Astrocyte of the hippocampus (primary cell): ENCODE measurements around the gene GGCT.
A peak's percentile ranks its signal among the peaks of the same experiment; 100 is the strongest.

ENCODE experiments used
- DNase-seq: peaks from one replicate; pipeline ENCODE4 v3.0.0; 2011; ENCODE audit warnings: low read depth, low spot score

GGCT gene

DNA sequence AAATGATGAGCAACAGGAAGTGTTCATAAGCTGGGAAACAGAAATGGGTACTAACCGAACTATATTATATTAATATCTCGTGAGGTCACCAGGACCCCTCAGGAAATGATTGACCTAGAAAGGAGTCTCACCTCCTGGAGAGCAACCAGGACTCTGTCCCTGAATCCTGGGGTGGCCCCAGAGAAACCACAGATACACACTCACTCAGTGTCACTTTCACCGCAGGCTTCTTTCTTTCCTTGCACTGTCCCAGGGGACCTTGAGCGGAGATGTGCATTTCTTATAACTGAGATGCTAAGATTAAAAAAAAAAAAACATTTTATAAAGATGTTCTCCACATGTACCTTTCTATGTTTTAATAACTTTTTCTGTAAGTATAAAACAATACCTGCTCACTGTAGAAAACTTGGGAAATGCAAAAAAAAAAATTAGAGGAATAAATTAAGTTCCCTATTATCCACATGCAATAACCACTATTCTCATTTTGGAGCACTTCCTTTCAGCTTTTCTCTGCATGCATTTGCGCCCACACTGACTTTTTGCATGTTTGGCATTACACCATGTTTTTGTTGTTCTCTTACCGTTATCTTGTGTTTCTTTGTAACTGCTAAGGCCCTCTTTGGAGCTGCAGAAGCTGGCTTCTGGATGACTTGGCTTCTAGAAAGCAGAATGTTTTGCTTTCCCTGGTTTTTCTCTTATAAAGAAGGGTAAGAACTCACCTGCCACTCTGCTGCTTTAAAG is 41.1 kb downstream of the GGCT start:
- DNase-seq: no peak

DNA sequence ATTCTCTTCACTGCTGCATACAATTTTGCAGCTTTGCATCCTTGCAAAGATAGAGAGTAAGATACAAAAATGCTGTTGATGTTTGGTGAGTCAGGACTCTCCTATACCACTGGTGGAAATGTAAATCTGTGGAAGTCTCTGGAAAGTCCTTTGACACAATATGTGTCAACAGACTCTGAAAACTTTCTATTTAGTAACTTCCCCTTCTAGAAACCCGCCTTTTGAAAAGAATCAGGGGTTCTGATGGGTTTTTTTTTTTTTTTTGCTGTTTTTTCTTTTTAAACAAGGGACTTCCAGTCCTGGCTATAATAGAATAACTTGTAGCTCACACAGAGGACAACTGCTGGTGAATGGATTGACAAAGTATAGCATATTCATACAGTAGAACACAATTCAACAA is 42.5 kb downstream of the GGCT start:
- no peak for DNase-seq

DNA sequence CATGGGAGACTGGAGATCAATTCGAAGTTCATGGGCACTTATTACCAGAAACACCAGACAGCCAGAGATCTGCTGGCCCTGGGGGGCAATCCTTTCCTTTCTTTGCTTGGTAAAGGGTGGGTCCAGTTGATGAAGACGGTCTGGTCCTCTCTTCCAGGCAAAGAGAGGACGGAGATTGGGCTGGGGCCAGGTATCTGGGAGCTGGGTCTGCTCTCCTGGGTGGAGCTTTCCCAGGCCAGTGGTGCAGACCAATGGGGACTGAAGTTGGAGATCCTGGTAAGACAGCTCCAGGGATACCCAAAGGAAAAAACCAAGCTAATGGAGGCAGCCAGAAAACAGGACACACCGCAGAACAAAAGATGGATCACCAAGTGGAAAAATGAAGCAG is 44.4 kb downstream of the GGCT start:
- DNase-seq: no peak

DNA sequence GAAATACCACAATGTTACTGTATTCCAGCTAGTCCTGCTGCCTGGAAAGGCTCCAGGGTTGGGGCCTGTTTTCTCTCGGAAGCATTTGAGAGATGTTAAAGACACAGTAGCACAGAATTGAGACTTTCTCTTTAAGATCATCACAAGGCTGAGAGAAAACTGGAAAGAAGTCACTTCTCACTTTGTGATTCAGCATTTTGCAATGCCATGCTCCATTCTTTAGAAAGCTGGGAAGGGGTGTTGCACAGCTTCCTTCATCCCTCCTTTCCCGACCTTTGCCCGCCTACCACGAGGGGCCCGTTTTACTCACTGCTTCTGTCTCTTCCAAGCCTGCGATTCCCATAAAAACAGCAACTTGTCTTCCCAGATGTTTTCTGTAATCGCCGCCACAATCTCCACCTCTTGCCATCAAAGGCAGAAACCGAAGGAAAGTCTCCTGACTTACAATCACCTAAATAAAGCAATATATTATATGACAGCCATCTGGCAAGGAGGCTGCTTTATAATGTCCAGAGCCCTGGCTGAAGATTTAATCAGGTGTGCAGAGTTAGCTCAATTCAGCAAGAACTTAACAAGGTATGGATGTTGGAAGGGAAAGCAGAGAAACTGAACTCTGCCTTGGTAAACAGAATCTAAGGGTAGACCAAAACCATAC is 44.9 kb downstream of the GGCT start:
- DNase-seq: peak; percentile 85

DNA sequence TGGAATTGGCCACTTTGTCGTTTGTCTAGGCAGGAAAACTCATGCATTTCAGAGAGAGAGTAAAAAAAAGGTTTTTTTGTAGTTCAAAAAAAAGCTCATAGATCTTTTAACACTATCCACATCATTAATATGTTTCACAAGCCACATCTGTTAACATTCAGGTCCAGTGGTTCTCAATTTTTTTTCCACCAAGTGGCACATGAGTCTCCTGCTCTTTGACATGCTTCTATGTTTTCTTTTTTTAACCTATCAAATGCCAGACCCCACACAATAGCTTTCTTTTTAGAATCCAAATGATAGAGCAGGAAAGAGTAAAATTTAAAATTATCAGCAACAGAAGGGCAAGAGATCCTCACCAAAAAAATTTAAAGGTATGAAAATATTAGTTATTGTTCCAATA is 46.3 kb downstream of the GGCT start:
- no peak for DNase-seq

DNA sequence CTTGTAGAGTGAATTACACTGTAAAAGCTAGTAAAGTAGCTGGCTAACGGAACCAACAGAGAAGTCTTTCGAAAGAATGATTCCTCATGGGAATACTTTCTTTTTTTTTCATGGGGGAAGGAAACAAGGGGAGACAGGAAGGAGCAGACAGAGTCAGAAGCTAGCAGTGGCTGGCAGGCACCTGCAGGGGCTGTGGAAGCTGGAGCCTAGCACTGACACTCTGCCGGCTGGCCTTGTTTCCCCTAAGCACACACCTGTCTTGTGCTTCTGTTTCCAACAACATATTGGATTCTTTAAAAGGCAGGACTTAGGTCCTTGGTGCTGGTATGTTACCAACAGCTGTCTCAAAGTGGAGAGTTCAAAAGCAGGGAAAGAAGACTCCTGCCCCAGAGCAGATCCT is 50.7 kb downstream of the GGCT start:
- no peak for DNase-seq

DNA sequence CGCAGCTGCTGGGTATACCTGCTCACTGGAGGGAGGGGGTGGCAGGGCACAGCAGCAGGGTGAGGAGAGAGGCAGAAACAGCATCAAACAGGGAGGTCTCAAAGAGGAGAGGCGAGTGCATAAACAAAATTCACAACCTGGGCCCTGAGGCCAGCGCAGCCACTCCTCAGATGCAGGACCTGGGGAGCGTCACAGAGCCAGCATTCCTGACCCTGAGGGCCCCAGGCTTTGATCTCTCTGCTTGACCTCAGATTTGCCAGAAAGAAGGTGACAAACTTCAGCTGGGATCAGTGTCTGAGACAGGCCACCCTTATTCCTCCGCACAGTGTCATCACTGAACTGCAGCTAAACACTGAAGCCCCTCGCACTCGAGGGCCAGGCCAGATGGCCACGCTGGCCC is 51.6 kb downstream of the GGCT start:
- no peak for DNase-seq

DNA sequence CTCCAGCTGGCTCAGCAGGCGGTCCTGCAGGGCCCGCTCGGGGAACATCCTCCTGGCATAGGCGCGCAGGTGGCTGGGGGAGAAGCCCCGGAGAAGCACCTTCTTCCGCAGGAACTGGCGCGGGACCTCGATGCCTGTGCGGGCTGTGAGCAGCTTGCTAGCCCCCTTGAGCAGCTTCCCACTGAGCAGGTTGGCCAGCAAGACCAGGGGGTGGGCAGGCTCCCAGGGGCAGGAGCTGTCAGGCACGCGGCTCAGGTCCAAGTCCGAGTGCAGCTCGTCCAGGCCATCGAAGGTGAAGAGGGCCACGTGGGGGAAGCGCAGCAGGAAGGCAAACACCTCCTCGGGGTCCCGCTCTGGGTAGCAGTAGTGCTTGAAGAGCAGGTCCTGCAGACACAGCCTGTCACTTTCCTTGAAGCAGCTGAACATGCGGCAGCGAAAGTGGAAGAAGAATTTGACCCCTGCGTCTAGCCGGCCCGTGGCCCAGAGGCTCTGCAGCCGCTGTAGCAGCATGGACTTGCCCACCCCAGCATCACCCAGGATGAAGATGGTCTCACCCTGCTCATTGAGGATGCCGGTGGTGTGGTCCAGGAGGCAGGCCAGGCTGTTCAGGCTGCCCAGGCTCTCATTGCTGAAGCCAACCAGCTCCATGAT is 52.2 kb downstream of the GGCT start:
- no peak for DNase-seq

DNA sequence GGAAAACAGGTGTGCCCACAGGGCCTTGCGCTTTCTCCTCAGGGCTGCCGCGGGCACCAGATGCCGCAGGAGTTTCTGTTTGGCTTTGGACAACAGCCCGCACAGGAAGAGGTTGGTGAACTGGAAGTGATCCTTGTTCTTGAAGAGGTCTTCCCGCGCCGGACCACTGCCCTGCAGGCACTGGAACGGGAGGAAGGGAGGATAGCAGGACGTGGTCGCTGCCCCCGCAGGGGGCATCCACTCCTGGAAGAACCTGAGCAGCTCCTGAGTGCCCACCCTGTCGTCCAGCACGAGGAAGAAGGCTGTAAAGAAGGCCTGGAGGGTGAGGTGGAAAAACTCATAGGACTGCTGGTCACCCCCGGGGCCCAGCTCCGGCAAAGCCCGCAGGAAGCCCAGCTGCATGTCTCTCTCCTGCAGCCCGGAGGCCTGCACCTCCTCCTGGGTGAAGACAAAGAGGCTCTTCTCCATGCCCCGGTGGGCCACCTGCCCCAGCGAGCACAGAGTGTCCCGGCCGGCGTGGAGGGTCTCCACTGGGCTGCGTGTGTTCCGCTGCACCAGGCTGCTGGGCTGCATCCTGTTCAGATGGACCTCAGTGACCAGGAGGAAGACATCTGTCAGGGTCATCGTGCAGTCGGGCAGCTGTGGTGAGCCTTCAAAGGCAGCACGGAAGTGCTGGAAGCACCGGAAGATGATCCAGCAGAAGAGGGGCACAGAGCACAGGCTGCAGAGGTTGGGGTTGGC is 52.9 kb downstream of the GGCT start:
- no peak for DNase-seq

DNA sequence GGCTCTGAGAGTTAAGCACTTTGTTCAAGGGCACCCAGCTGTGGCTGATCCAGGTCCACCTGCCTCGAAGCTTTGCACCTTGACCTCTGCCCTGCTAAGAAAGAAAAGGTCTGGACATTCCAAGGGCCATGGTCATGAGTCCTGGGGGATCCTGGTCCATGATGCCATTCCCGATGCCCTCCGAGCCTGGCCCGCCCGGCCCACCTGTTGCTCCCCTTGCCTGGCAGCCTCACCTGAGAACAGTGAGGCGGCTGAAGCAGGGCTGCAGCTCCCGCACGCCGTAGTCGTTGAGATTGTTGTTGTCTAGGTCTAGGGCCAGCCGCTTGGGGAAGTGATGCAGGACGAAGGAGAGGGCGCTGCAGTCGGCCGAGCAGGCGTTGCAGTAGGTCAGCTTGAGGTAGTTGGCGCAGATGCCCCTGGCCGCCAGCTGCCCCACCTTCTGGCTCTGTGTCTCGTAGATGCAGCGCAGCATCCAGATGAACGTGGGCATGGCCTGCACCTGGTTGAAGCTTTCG is 53.6 kb downstream of the GGCT start:
- DNase-seq: no peak

DNA sequence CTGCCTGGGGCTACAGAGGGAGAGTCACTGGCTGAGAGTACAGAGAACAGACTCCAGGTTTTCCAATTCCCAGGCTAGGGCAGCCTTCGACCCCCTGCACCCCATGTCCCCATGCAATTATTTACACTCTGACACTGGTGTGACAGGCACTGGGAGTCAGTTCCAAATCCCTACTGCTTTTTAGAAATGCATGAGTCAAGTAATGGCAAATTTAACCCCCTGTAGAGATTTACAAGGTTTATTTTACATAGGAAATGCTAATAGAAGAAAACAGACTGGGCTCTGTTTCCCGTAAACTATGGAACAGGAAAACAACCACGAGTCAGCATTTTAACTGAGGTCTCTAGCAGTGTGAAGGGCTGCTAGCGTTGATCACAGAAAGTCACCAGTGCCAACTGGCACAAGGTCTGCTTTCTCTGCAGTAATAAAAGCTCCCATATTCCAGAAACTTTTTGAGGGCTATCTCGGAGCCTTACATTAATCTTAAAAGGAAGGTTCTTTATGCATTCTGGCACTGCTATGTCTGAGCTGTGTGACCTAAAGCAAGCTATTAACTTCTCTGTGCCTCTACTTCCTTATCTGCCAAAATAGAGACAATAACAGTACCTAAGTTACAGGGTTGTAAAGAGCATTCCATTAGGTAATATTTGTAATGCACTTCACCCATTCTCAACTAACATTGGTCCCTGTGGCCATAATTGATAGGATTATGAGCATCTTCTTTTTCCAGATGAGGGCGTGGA is 54.2 kb downstream of the GGCT start:
- DNase-seq: peak; percentile 37

DNA sequence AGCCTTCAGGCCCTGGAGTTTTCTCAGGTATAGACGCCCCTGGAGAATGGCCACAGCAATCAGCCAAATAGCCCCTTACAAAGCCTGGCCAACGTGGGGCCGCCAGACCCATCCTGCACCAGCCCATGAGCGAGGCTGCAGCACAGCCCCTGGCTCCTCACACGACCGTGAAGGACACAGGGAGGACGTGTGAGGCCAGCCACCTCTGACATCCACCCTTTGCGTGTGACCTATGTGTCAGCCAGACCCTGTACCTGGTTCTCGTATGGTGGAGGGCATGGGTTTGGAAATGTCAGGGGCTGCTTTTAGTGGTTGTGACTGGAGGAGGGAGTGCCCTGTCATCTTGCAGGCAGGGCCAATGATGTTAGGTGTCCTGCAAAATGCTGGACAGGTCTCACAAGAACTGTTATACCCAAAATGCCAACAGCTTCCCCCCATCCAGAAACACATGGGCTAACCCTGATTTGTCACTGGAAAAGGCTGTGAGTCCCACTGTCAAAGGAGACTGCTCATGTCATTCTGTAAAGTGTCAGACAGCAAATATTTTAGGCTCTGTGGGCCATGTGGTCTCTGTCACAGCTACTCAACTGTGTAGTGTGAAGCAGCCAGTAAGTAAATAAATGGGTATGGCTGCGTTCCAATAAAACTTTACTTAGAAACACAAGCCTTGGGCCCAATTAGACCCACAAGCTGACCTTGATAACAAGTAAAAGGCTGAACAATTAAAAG is 56.0 kb downstream of the GGCT start:
- no peak for DNase-seq

DNA sequence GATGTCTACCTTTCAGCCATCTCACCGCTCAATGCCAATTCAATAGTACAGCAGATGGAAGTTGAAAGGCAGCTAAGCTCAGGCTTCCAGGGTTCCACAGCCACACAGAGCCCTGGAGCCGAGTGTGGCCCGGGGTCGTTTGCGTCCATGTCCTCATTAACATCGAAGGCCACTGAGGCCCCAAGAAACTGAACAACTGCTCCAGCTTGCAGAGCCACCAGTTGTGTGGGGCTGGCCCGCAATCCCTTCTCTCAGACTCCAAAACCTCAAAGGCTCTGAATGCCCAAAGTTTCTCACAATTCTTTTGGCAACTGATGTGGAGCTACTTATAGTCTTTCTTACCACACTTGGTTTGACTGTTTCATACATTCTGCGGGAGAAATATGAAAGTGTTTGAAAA is 57.2 kb downstream of the GGCT start:
- DNase-seq: no peak
